Endothelial cell of umbilical vein (primary cell): Measurements from ENCODE around the gene PKN3.

Source experiments
- CTCF ChIP-seq, 2 donors: IDR thresholded peaks; 1 replicate in 1 of 2; 2 replicates in 1 of 2; pipeline ENCODE4 v1.5.1; 2011; ENCODE audit warnings: low read length in 2 of 2, mild to moderate bottlenecking in 2 of 2, moderate library complexity in 2 of 2, control low read depth in 1 of 2, inconsistent platforms in 1 of 2, low read depth in 1 of 2; ENCODE audit not compliant: insufficient read depth in 1 of 2; ENCODE audit errors: extremely low read depth in 1 of 2
- EZH2 ChIP-seq: IDR thresholded peaks from 2 replicates; pipeline ENCODE4 v1.6.1; 2012; ENCODE audit warnings: borderline replicate concordance, low read depth, mild to moderate bottlenecking, moderate library complexity, low read length, inconsistent platforms; ENCODE audit not compliant: severe bottlenecking
- FOS ChIP-seq: IDR thresholded peaks from 2 replicates; pipeline ENCODE4 v1.6.1; 2011; ENCODE audit warnings: mild to moderate bottlenecking, low read length, moderate library complexity, borderline replicate concordance; ENCODE audit not compliant: insufficient read depth
- GATA2 ChIP-seq: IDR thresholded peaks from 2 replicates; pipeline ENCODE4 v1.7.0; 2011; ENCODE audit warnings: low read depth, mild to moderate bottlenecking, moderate library complexity, mixed read lengths, low read length; ENCODE audit not compliant: insufficient read length, insufficient read depth
- JUN ChIP-seq: IDR thresholded peaks from 2 replicates; pipeline ENCODE4 v1.6.1; 2011; ENCODE audit warnings: borderline replicate concordance, low read depth; ENCODE audit not compliant: insufficient read length, insufficient read depth
- MAX ChIP-seq: IDR thresholded peaks from 2 replicates; pipeline ENCODE4 v1.6.1; 2011; ENCODE audit not compliant: insufficient read depth, insufficient read length
- MYC ChIP-seq: IDR thresholded peaks from one replicate; pipeline ENCODE4 v1.6.1; 2011; ENCODE audit warnings: mild to moderate bottlenecking, low read depth, low read length
- POLR2A ChIP-seq: IDR thresholded peaks from 2 replicates; pipeline ENCODE4 v1.6.1; 2012; ENCODE audit warnings: low read depth, mild to moderate bottlenecking, control low read depth, low read length
- POLR2AphosphoS5 ChIP-seq: IDR thresholded peaks from 2 replicates; pipeline ENCODE4 v1.6.1; 2012; ENCODE audit warnings: low read depth, mild to moderate bottlenecking, control low read depth, low read length, moderate library complexity; ENCODE audit not compliant: insufficient read depth

DNA sequence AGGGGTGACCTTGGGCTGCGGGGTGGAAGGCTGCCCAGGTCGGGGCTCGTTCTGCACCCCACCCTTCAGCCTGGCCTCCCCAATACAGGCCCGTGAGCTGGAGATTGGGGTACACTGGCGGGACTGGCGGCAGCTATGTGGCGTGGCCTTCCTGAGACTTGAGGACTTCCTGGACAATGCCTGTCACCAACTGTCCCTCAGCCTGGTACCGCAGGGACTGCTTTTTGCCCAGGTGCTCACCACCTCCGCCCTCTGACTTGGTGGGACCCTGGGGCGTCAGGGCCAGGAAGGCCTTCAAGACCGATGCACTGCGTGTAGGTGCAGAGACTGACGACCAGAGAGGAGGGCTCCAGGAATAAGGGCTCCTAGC lies 11.1 kb downstream of the PKN3 start:
- TF ChIP-seq EZH2 (no peak), CTCF (IDR thresholded peaks at IDR 0.05; ENCODE audit: extremely low read depth in 1 of 2, insufficient read depth in 1 of 2, low read depth in 1 of 2, low read length in 2 of 2) (no peak), JUN (no peak), POLR2AphosphoS5 (no peak), MAX (no peak), POLR2A (no peak), GATA2 (no peak), MYC (no peak), FOS (no peak)
